ENCODE results near the gene OR13H1. TPM values are rescaled to one million over a fixed set of nuclear protein-coding genes. Genes with fewer than 3 reads are reported as not detected.
"Not testable (repeated sequence)": the region's sequence is repeated elsewhere in the genome, so short reads cannot be mapped to it uniquely, and the experiment has no call there.

The OR13H1 gene, protein sequence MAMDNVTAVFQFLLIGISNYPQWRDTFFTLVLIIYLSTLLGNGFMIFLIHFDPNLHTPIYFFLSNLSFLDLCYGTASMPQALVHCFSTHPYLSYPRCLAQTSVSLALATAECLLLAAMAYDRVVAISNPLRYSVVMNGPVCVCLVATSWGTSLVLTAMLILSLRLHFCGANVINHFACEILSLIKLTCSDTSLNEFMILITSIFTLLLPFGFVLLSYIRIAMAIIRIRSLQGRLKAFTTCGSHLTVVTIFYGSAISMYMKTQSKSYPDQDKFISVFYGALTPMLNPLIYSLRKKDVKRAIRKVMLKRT
- not detected for total RNA-seq
- polyA plus RNA-seq = not detected
- long read RNA-seq, donor 1 = 0 reads
- long read RNA-seq, donor 2 = 0 reads
- long read RNA-seq, donor 3 = 0 reads

DNA sequence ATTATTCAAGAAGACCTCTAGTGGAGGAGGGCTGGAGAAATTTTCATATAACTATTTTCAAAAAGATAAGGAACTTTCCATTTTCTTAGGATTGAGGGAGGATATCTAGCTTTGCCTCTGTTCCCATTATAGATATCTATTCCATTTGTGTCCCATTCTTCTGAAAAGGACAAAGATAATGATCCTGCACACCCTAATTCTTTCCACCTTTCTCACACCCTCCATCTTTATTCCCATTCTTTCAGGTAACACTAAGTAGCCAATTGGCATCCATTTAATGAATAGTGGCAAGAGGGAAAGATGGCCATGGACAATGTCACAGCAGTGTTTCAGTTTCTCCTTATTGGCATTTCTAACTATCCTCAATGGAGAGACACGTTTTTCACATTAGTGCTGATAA is at the start of gene OR13H1:
Gene OR13H1, plus strand, starts transcription at position 301 of the 400 bp plus-strand sequence. Its CDS starts 0 bp downstream, at position 301.
- Histone ChIP-seq H3K9me3 (no peaks in the 10 kb centered on the region), H3K36me3 (no peaks in the 10 kb centered on the region), H3K27me3 (peaks cover 0 to 10% (median 0%) of the 10 kb centered on the region in 7 donors), H3K27ac (no peak within 1 kb of the TSS), H3K4me1 (no peaks in the 10 kb centered on the region), H3K4me3 (no peak within 1 kb of the TSS)
- WGBS, 2 donors = 43 to 69% methylated on average over 1 of the region's 1 CpG
- ATAC-seq (no peak), DNase-seq (no peak)
- TF ChIP-seq, protein P1, sequence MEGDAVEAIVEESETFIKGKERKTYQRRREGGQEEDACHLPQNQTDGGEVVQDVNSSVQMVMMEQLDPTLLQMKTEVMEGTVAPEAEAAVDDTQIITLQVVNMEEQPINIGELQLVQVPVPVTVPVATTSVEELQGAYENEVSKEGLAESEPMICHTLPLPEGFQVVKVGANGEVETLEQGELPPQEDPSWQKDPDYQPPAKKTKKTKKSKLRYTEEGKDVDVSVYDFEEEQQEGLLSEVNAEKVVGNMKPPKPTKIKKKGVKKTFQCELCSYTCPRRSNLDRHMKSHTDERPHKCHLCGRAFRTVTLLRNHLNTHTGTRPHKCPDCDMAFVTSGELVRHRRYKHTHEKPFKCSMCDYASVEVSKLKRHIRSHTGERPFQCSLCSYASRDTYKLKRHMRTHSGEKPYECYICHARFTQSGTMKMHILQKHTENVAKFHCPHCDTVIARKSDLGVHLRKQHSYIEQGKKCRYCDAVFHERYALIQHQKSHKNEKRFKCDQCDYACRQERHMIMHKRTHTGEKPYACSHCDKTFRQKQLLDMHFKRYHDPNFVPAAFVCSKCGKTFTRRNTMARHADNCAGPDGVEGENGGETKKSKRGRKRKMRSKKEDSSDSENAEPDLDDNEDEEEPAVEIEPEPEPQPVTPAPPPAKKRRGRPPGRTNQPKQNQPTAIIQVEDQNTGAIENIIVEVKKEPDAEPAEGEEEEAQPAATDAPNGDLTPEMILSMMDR (IDR thresholded peaks at IDR 0.05) = no peak
- intact Hi-C loops (cut with DNase I) = no loop called here

DNA sequence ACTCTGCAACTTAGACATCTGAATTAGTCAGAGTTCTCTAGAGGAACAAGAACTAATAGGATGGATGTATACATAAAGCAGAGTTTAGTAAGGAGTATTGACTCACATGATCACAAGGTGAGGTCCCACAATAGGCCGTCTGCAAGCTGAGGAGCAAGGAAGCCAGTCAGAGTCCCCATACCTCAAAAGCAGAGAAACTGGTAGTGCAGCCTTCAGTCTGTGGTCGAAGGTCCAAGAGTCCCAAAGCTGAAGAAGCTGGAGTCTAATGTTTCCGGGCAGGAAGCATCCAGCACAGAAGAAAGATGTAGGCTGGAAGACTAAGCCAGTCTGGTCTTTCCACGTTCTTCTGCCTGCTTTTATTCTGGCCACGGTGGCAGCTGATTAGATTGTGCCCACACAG is 42.3 kb upstream of the OR13H1 start:
- WGBS, 2 donors = 72 to 74% methylated on average over 5 of the region's 5 CpGs
- ATAC-seq; H3K27ac ChIP-seq; intact Hi-C loops (cut with DNase I); H3K4me1 ChIP-seq; H3K9me3 ChIP-seq; DNase-seq; H3K36me3 ChIP-seq; H3K4me3 ChIP-seq: not testable (repeated sequence)
- peaks cover 0 to 21% (median 0%) of the 10 kb centered on the region in 7 donors for H3K27me3 ChIP-seq

DNA sequence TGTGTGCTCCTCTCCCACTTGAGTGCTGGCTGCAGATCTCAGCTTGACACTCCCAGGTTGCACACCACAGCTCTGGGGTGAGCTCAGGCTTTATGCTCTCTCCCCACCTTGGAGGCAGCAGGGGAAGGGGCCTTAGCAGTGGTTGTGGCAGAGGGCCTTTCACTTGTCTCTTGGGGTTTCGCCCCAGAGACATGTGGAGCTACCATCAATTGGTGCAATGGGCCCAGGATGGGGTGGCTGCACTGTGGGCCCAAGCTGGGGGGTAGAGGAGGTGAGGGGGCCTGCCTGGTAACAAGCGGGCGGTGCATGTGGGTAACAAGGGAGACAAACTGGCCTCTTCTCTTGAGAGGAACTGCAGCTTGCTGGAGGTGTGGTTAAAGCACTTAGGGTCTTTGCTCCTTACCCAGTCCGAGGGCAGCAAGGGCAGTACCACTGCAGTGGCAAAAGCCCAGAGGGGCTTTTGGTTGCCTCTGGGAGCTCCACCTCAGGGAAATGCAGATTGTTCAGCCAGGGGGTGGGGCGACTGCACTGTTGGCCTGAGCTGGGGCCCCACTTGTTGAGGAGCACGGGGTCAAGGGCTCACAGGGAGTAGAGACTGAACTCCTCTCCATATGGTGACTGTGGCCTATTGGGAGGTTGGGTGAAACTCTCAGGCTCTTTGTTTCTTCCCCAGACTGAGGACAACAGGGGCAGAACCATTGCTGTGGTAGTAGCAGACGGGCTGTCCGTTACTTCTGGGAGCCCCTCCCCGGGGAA is 30.5 kb upstream of the OR13H1 start:
- ATAC-seq = no peak
- peaks cover 0 to 8% (median 0%) of the 10 kb centered on the region in 7 donors for H3K27me3 ChIP-seq
- no peak overlapping the region for H3K4me3 ChIP-seq

DNA sequence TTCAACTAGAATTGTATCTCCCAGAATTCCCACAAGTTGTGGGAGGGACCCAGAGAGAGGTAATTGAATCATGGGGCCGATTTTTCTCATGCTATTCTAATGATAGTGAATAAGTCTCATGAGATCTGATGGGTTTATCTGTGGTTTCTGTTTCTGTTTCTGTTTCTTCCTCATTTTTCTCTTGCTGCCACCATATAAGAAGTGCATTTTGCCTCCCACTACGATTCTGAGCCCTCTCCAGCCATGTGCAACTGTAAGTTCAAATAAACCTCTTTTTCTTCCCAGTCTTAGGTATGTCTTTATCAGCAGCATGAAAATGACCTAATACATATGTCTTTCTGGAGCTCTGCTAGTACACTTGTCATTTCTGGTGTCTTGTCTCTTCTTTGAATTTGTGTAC is 22.1 kb upstream of the OR13H1 start:
- H3K9me3 ChIP-seq = peaks cover 0 to 10% (median 0%) of the 10 kb centered on the region in 11 donors
- intact Hi-C loops (cut with DNase I) = no loop called here
- TF ChIP-seq, protein P1 (IDR thresholded peaks at IDR 0.05) = no peak
- no peaks in the 10 kb centered on the region for H3K4me1 ChIP-seq
- no peaks in the 10 kb centered on the region for H3K36me3 ChIP-seq
- H3K27me3 ChIP-seq = peaks cover 0 to 12% (median 0%) of the 10 kb centered on the region in 7 donors
- DNase-seq = no peak
- H3K4me3 ChIP-seq = no peak overlapping the region
- 47 to 57% methylated on average over 2 of the region's 2 CpGs for WGBS, 2 donors
- H3K27ac ChIP-seq = no peak overlapping the region
- no peak for ATAC-seq

More for the DNA sequence above, 30.5 kb upstream of the OR13H1 start:
- TF ChIP-seq, protein P1 (IDR thresholded peaks at IDR 0.05) = no peak
- Histone ChIP-seq H3K9me3 (peaks cover 0 to 7% (median 0%) of the 10 kb centered on the region in 11 donors), H3K27ac (no peak overlapping the region), H3K36me3 (no peaks in the 10 kb centered on the region), H3K4me1 (no peaks in the 10 kb centered on the region)
- DNase-seq = no peak
- WGBS, 2 donors = 73 to 93% methylated on average over 9 of the region's 9 CpGs
- intact Hi-C loops (cut with DNase I) = no loop called here
